ENCODE measurements around the gene RCOR3.

The RCOR3 gene

GRCh38 chr1:211332830-211333229, 73.7 kb downstream of the RCOR3 start:
- Histone ChIP-seq H3K9me3 (no peaks in the 10 kb centered on the region), H3K27me3 (ENCODE audit: low read depth) (no peaks in the 10 kb centered on the region), H3K4me1 (peaks cover 12% of the 10 kb centered on the region), H3K36me3 (replicated peaks) (no peaks in the 10 kb centered on the region), H3K4me3 (no peak overlapping the region)
- DNase-seq (ENCODE audit: low spot score in 2 of 2): no peak
- in situ Hi-C loops (cut with MboI; ENCODE audit: low sequenced_read_pairs): no loop called here

- Histone ChIP-seq H3K36me3 (replicated peaks) (no peaks in the 10 kb centered on the region), H3K27me3 (ENCODE audit: low read depth) (no peaks in the 10 kb centered on the region), H3K9me3 (no peaks in the 10 kb centered on the region), H3K4me3 (no peak overlapping the region), H3K4me1 (peaks cover 4% of the 10 kb centered on the region)
- in situ Hi-C loops (cut with MboI; ENCODE audit: low sequenced_read_pairs): no loop called here
- no peak for DNase-seq (ENCODE audit: low spot score in 2 of 2)
These were observed 74.7 kb downstream of the RCOR3 start for GRCh38 chr1:211333906-211334305.

- Histone ChIP-seq H3K9me3 (no peaks in the 10 kb centered on the region), H3K27me3 (ENCODE audit: low read depth) (no peaks in the 10 kb centered on the region), H3K4me1 (peaks cover 4% of the 10 kb centered on the region), H3K4me3 (no peak overlapping the region), H3K36me3 (replicated peaks) (no peaks in the 10 kb centered on the region)
- DNase-seq (ENCODE audit: low spot score in 2 of 2): no peak
- in situ Hi-C loops (cut with MboI; ENCODE audit: low sequenced_read_pairs): no loop called here
These were observed 75.8 kb downstream of the RCOR3 start for GRCh38 chr1:211334986-211335385.

- in situ Hi-C loops (cut with MboI; ENCODE audit: low sequenced_read_pairs): no loop called here
These were observed 76.5 kb downstream of the RCOR3 start for GRCh38 chr1:211335522-211336157.

GRCh38 chr1:211336161-211336560, 77.0 kb downstream of the RCOR3 start:
- in situ Hi-C loops (cut with MboI; ENCODE audit: low sequenced_read_pairs): no loop called here
- Histone ChIP-seq H3K4me1 (peaks cover 3% of the 10 kb centered on the region), H3K4me3 (no peak overlapping the region), H3K9me3 (no peaks in the 10 kb centered on the region), H3K27me3 (ENCODE audit: low read depth) (no peaks in the 10 kb centered on the region), H3K36me3 (replicated peaks) (no peaks in the 10 kb centered on the region)
- DNase-seq (ENCODE audit: low spot score in 2 of 2): no peak

More at GRCh38 chr1:211335522-211336157, 76.5 kb downstream of the RCOR3 start:
- no peaks in the 10 kb centered on the region for H3K36me3 ChIP-seq (replicated peaks)
- DNase-seq (ENCODE audit: low spot score in 2 of 2): no peak
- no peaks in the 10 kb centered on the region for H3K9me3 ChIP-seq
- H3K4me3 ChIP-seq: no peak overlapping the region
- H3K4me1 ChIP-seq: peaks cover 4% of the 10 kb centered on the region
- H3K27me3 ChIP-seq (ENCODE audit: low read depth): no peaks in the 10 kb centered on the region

GRCh38 chr1:211336775-211337174, 77.6 kb downstream of the RCOR3 start:
- H3K4me3 ChIP-seq: no peak overlapping the region
- no peaks in the 10 kb centered on the region for H3K36me3 ChIP-seq (replicated peaks)
- H3K27me3 ChIP-seq (ENCODE audit: low read depth): no peaks in the 10 kb centered on the region
- in situ Hi-C loops (cut with MboI; ENCODE audit: low sequenced_read_pairs): no loop called here
- DNase-seq (ENCODE audit: low spot score in 2 of 2): no peak
- no peaks in the 10 kb centered on the region for H3K4me1 ChIP-seq
- no peaks in the 10 kb centered on the region for H3K9me3 ChIP-seq

- H3K4me1 ChIP-seq: no peaks in the 10 kb centered on the region
- in situ Hi-C loops (cut with MboI; ENCODE audit: low sequenced_read_pairs): no loop called here
- H3K4me3 ChIP-seq: no peak overlapping the region
These were observed 78.5 kb downstream of the RCOR3 start for GRCh38 chr1:211337430-211338223.

GRCh38 chr1:211338224-211338620, 79.1 kb downstream of the RCOR3 start:
- in situ Hi-C loops (cut with MboI; ENCODE audit: low sequenced_read_pairs): no loop called here
- no peak for DNase-seq (ENCODE audit: low spot score in 2 of 2)

More at GRCh38 chr1:211337430-211338223, 78.5 kb downstream of the RCOR3 start:
- no peak for DNase-seq (ENCODE audit: low spot score in 2 of 2)
- Histone ChIP-seq H3K9me3 (no peaks in the 10 kb centered on the region), H3K27me3 (ENCODE audit: low read depth) (no peaks in the 10 kb centered on the region), H3K36me3 (replicated peaks) (no peaks in the 10 kb centered on the region)

GRCh38 chr1:211339631-211340041, 80.5 kb downstream of the RCOR3 start:
- no peak for DNase-seq (ENCODE audit: low spot score in 2 of 2)
- Histone ChIP-seq H3K36me3 (replicated peaks) (no peaks in the 10 kb centered on the region), H3K4me1 (no peaks in the 10 kb centered on the region), H3K4me3 (no peak overlapping the region), H3K9me3 (no peaks in the 10 kb centered on the region), H3K27me3 (ENCODE audit: low read depth) (no peaks in the 10 kb centered on the region)
- in situ Hi-C loops (cut with MboI; ENCODE audit: low sequenced_read_pairs): no loop called here

More at GRCh38 chr1:211338224-211338620, 79.1 kb downstream of the RCOR3 start:
- H3K4me3 ChIP-seq: no peak overlapping the region
- no peaks in the 10 kb centered on the region for H3K4me1 ChIP-seq
- no peaks in the 10 kb centered on the region for H3K27me3 ChIP-seq (ENCODE audit: low read depth)
- H3K9me3 ChIP-seq: no peaks in the 10 kb centered on the region
- H3K36me3 ChIP-seq (replicated peaks): no peaks in the 10 kb centered on the region

- no peak overlapping the region for H3K4me3 ChIP-seq
- in situ Hi-C loops (cut with MboI; ENCODE audit: low sequenced_read_pairs): no loop called here
- H3K4me1 ChIP-seq: no peaks in the 10 kb centered on the region
- no peaks in the 10 kb centered on the region for H3K9me3 ChIP-seq
- DNase-seq (ENCODE audit: low spot score in 2 of 2): no peak
- H3K27me3 ChIP-seq (ENCODE audit: low read depth): no peaks in the 10 kb centered on the region
- no peaks in the 10 kb centered on the region for H3K36me3 ChIP-seq (replicated peaks)
These were observed 81.7 kb downstream of the RCOR3 start for GRCh38 chr1:211340622-211341507.

GRCh38 chr1:211341999-211342398, 82.8 kb downstream of the RCOR3 start:
- no peak overlapping the region for H3K4me3 ChIP-seq
- H3K9me3 ChIP-seq: no peaks in the 10 kb centered on the region
- H3K27me3 ChIP-seq (ENCODE audit: low read depth): no peaks in the 10 kb centered on the region
- DNase-seq (ENCODE audit: low spot score in 2 of 2): no peak
- in situ Hi-C loops (cut with MboI; ENCODE audit: low sequenced_read_pairs): no loop called here
- no peaks in the 10 kb centered on the region for H3K4me1 ChIP-seq
- H3K36me3 ChIP-seq (replicated peaks): no peaks in the 10 kb centered on the region

- no peak for DNase-seq (ENCODE audit: low spot score in 2 of 2)
- Histone ChIP-seq H3K4me3 (no peak overlapping the region), H3K9me3 (no peaks in the 10 kb centered on the region), H3K27me3 (ENCODE audit: low read depth) (no peaks in the 10 kb centered on the region), H3K36me3 (replicated peaks) (no peaks in the 10 kb centered on the region), H3K4me1 (no peaks in the 10 kb centered on the region)
- in situ Hi-C loops (cut with MboI; ENCODE audit: low sequenced_read_pairs): no loop called here
These were observed 84.4 kb downstream of the RCOR3 start for GRCh38 chr1:211343607-211344006.

- DNase-seq (ENCODE audit: low spot score in 2 of 2): no peak
These were observed 85.0 kb downstream of the RCOR3 start for GRCh38 chr1:211344152-211344618.

More at GRCh38 chr1:211344152-211344618, 85.0 kb downstream of the RCOR3 start:
- in situ Hi-C loops (cut with MboI; ENCODE audit: low sequenced_read_pairs): no loop called here
- H3K9me3 ChIP-seq: no peaks in the 10 kb centered on the region
- H3K4me1 ChIP-seq: no peaks in the 10 kb centered on the region
- no peak overlapping the region for H3K4me3 ChIP-seq
- no peaks in the 10 kb centered on the region for H3K27me3 ChIP-seq (ENCODE audit: low read depth)
- no peaks in the 10 kb centered on the region for H3K36me3 ChIP-seq (replicated peaks)
